ENCODE results near the gene PPP2R1B.

The PPP2R1B gene

DNA sequence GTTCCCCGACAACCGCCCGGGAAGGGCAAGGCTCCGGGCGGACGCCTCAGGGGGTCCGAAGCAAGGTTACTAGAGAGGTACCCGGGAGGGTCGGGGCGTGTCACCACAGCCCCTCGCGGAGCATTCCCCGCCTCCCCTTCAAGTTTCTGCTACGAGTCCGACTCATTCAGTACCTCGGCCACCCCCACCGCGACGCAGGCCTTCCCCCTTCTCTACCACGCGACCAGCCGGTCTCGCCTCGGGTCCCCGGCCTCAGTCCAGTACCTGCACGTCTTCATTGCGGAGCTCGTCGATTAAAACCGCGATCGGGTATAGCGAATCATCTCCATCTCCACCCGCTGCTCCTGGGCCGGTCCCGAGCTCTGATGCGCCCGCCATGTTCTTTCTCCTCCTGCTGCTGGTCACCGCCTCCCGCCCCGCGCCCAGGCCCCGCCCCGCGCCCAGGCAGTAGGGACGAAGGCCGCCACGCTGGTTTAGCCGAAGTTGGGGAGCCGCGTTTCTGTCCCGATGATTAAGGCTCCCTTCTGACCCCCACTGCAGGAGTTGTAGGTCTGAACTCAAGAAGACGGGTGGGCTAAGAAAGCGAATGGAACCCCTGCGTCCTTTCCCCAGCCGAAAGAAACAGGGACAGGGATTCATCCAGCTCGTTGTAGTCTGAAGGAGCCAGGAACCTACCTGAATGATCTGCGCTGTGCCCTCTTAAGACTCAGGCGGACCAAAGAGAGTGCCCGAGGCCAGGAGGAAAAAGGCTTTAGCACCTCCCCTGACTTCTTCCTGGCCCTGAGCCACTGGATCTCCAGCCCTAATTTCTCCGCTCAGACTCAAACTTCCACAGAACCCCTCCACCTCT, at the start of gene PPP2R1B:
Gene PPP2R1B (minus strand): TSS at position 406 of the 850 bp plus-strand sequence. CDS start 28 bp downstream, at position 378.
- in situ Hi-C loops (cut with HindIII; ENCODE audit: low sequenced_read_pairs) = no loop called here

DNA sequence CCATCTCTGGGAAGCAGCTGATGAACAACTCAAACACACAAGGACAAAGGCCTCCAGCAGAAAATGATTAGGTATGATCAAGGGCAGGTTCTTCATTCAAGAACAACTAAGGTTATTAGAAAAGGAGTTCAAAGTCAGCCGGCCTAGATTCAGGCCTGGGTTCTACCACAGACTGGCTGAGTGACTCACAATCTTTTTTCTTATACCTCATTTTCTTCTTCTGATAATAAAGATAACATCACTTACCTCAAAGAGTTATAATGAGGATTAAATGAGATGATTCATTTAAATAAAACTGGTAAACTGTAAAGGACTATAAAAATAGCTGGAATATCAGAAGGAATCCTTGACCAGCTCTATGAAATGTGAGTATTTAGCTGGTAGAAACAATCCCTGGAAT, 49.3 kb upstream of the PPP2R1B start:
- in situ Hi-C loops (cut with HindIII; ENCODE audit: low sequenced_read_pairs) = no loop called here

DNA sequence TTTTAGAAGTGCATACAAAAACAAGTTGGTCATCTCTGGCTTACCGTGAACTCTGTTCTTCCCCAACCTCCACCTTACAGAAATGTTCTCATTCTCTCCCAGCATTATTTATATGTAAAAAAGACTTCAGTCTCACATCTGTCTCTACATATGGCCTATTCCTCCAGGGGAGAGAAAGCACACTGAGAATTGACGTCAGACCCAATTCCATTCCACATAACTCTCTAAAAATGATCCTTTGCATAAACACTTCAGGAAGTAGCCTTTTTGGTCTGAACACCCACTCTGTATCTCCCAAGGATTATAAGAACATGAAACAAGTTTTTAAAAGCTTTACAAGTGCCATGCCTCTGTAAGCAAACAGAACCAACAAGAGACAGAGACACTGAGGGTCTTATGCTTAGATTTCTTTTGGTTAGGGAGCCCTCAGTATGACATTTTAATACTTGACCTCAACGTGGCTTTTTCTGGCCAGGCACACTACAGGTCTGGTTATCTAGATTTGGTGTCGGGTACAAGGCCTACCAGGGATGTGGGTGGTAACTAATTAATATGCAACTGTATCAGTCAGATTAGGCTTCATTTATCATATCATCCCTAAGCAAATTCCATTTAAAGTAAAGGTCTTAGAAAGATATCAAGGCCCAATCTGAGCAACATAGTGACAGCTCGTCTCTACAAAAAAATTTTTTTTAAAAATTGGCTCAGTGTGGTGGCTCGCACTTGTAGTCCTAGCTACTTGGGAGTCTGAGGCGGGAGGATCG, 48.5 kb upstream of the PPP2R1B start:
- in situ Hi-C loops (cut with HindIII; ENCODE audit: low sequenced_read_pairs) = no loop called here

DNA sequence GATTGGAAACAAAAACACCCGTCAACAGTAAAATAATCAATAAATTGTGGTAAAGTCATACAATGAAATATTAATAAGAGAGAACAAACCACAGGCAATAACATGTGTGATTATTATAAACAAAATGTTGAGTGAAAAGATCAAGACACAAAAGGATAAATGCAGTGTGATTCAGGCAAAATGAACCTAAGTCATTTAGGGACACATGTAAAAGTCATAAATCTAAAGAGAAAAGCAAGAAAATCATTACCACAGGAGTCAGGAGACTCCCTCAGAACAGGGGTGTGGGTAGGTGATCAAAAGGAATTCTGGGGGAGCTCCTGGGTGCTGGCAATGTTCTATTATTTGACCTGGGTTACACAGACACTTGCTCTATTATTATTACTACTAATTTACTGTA, 47.9 kb upstream of the PPP2R1B start:
- in situ Hi-C loops (cut with HindIII; ENCODE audit: low sequenced_read_pairs) = no loop called here

DNA sequence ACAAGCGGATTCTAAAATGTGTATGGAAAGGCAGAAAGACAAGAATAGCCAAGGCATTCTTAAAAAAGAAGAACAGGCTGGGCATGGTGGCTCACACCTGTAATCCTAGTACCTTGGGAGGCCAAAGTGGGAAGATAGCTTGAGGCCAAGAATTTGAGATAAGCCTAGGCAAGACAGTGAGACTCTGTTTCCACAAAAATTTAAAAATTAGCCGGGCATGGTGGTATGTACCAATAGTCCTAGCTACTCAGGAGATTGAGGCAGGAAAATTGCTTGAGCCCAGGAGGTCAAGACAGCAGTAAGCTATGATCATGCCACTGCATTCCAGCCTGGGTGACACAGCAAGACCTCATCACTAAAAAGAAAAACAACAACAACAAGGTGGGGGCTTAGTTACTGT, 46.0 kb upstream of the PPP2R1B start:
- in situ Hi-C loops (cut with HindIII; ENCODE audit: low sequenced_read_pairs) = no loop called here

DNA sequence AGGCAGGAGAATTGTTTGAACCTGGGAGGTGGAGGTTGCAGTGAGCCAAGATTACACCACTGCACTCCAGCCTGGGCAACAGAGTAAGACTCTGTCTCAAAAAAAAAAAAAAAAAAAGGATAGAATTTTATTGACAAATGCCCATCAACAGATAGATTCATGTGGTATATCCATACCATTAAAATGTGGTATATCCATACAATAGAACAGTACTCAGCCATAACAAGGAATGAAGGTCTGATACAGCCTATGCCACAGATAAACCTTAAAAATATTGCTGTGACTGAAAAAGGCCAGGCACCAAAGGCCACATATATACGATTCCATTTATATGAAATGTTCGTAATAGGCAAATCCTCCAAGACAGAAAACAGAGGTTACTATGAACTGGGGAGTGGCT, 45.3 kb upstream of the PPP2R1B start:
- in situ Hi-C loops (cut with HindIII; ENCODE audit: low sequenced_read_pairs) = no loop called here

DNA sequence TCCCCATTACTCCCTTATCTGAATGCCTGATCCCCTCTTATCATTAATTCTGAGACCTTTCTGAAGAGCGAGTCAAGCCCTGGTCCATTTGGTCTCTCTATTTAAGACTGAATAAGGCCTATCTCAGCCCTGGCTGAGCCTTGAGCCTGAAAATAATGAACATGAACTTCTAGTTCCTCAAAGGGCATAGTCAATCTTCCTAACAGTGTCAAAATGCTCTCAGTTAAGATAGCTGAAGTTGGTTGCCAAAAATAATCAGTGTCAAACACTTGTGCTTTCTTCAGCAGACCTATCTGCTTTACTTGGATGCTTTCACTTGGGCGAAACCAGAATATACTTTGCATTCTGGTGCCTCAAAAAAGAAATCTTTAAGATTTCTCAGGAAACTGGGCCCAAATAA, 42.6 kb upstream of the PPP2R1B start:
- in situ Hi-C loops (cut with HindIII; ENCODE audit: low sequenced_read_pairs) = no loop called here

DNA sequence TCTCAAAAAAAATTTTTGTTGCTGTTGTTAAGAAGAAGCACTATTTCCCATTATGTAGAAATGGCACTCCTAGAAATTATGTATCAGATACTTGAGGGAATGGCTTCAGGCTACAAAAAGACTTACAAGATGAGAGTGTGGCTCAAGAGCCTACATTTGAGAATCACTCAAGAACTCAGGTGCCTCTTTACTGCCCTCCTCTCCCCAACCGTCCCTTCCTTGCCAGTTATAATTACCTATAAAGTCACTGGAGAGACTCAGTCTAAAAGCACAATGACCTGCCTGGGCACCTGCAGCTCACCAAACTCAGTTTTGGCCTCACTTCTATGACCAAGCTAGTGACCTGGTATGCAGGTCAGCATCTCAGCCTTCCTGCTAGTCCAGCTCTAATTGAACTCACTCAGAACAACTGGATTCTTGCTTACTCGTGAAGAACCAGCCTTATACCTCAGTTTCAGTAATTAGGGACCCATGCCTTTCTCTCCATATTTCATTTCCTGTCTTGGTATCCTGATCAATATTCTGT, 41.9 kb upstream of the PPP2R1B start:
- in situ Hi-C loops (cut with HindIII; ENCODE audit: low sequenced_read_pairs) = no loop called here

DNA sequence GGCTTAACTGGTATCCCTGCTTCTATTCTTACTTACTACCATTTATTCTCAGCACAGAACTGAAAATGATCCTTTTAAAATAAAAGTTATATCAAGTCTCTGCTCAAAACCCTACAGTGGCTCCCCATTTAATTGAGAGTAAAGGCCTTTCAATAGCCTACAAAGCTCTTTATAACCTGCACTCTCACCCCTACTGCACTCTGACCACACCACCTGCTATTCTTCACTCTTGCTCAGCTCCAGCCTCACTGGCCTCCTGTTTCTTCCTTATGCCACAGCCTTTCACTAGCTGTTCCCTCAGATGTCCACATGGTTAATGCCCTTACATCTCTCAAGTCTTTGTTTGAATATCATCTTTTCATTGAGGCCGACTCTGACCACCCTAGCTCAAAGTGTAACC, 40.9 kb upstream of the PPP2R1B start:
- in situ Hi-C loops (cut with HindIII; ENCODE audit: low sequenced_read_pairs) = no loop called here

DNA sequence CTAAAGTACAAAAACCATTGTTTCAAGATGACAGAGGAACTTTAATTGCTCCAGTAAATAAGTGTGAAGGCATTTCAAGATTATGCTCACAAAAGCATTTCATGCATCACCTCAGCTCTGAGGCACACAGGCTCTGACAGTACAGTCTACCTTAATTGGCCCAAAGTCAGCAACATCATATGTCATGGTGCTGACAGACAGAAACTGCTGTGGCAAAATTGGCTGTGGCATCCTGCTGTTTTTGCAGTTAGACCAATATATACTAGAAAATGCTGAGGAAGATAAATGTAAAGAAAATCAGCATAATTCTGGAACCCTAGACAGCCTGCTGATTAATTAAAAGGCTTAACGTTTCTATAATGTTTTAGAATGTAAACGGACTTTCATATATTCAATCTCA, 34.9 kb upstream of the PPP2R1B start:
- in situ Hi-C loops (cut with HindIII; ENCODE audit: low sequenced_read_pairs) = no loop called here

DNA sequence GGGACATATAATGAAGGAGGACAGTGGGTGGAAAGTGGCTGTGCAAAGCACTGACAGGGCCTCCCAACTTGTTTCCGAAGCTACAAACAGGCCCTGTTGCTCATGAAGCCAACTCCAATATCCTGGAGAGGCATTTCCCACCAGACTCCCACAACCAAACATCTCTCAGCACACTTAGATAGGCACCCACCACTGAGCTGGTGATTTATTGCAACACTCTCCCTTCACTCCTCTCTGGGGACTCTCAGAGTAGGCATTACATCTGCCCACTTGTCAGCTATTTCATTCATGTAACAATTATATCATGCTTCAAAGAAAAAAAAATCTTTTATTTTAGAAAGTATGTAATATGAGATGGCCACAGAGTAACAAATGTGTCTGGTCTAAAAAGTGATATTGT, 32.1 kb upstream of the PPP2R1B start:
- in situ Hi-C loops (cut with HindIII; ENCODE audit: low sequenced_read_pairs) = no loop called here

DNA sequence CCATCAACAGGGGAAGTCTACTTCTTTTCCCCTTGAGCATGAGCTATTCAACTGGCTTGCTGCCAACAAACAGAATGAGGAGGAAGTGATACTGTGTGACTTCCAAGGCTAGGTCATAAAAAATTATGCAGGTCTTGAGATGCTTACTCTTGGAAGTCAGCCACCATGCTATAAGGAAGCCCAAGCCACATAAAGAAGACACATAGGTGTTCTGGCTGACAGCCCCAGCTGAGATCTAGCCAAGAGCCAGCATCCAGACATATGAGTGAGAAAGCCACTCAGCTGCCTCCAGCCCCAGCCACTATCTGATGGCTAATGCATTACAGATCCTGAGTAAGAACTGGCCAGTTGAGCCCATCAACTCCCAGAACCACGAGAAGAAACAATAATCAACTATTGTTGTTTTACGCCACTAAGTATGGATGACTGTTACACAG, 31.0 kb upstream of the PPP2R1B start:
- in situ Hi-C loops (cut with HindIII; ENCODE audit: low sequenced_read_pairs) = no loop called here

DNA sequence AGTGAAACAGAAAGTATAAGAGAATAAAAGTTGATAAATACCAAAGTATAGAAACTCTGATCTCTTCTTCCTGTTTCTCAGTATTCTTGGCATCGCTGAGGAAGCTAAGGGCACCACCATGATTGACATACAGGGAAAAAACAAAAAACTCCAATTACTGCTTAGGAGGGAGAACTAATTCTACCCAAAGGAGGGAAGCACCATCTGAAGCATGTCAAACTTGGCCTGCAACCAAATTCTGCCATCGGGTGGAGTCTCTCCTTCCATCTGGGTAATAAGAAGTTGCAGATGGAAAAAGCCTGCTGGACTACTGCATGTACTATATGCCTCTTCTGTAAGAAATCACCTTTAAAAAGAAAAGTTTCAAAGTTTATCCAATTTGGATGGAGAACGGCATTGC, 30.5 kb upstream of the PPP2R1B start:
- in situ Hi-C loops (cut with HindIII; ENCODE audit: low sequenced_read_pairs) = no loop called here

DNA sequence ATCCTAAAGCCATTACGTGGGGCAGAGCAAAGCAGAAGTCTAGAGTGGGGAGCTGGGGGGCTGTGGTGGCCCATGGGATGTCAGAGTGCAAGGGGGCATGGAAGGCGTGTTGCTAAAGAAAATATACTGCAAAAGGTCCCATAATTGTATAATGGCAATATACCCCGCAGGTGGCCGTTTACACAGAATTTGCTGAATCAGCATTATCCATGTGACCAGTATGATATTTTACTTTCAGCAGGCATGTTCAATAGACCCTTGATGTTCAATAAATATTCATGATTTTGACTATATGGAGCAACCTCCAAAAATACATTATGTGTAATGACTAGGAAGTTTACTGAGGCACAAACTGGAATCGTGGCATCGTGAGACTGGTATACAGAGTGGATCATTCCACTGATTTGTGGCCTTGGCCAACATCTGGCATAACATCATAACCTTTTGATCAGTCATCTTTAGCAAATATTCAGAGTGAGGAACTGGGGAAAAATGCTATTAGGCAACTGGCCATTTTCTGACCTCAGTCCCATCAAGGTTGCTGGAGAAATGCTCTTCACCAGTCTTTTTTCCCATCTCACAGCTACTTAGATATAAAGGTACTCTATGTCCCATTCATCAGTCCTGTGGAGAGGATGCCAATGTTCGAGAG, 29.3 kb upstream of the PPP2R1B start:
- in situ Hi-C loops (cut with HindIII; ENCODE audit: low sequenced_read_pairs) = no loop called here

DNA sequence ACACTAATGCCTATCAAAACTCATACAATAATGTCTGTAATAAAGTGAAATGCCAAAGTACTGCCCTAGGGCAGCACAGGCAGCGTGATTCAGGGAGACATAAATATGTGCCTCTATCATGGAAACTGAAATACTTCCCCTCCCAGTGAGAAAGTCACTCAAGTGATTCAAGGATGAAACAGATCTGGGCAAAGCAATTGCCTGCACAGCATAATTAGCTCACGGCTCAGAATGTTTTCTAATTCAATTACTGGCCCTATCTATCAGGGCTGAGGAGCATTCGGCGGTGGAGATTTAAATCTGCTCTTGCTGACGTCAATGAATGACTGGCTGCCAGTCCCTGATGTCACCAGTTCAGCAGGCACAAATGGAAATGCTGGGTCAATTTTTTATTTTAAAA, 27.7 kb upstream of the PPP2R1B start:
- in situ Hi-C loops (cut with HindIII; ENCODE audit: low sequenced_read_pairs) = no loop called here

DNA sequence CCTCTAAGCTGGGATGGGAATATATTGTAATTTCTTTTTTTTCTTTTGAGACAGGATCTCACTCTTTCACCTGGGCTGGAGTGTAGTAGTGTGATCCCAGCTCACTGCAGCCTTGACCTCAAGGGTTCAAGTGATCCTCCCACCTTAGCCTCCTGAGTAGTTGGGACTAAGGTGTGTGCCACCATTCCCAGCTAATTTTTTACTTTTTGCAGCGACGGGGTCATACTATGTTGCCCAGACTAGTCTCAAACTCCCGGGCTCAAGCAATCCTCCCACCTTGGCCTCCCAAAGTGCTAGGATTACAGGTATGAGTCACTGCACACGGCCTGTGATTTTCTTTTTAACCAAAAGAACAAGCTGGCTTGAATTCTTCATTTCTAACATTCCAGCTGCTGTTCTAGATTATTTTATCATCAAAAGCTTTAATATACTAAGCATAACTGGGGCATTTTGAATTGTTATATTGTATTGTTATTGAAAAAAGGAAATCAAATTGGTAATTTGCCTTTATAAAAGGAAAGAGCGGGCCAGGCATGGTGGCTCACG, 26.8 kb upstream of the PPP2R1B start:
- in situ Hi-C loops (cut with HindIII; ENCODE audit: low sequenced_read_pairs) = no loop called here

DNA sequence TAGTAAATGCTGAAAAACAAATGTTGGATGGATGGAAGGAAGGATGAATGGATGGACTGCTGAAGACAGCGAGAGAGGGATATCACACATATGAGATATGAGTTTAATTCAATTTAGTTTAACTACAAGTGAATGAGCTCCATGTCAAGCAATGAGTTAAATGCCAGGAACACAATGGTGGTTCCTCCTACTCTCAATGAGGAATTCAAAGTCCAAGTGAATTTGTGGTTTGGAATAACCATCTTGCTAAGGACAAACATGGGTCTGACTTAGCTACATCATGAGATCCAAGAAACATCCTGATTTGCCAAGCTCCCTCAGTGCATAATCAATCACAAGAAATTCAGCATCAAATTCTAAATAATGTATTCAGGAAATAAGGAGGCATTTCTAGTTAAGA, 26.1 kb upstream of the PPP2R1B start:
- in situ Hi-C loops (cut with HindIII; ENCODE audit: low sequenced_read_pairs) = no loop called here

DNA sequence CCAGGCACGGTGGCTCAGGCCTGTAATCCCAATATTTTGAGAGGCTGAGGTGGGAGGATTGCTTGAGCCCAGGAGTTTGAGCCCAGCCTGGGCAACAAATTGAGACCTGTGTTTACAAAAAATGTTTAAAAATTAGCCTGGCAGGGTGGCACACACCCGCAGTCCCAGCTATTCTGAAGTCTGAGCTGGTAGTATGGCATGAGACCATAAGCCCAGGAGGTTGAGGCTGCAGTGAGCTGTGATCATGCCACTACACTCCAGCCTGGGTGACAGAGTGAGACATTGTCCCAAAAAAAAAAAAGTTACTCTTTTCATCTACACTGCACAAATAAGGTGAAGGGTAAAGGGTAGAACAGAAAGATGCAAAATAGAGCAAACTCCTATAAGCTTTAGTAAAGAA, 22.3 kb upstream of the PPP2R1B start:
- in situ Hi-C loops (cut with HindIII; ENCODE audit: low sequenced_read_pairs) = no loop called here

DNA sequence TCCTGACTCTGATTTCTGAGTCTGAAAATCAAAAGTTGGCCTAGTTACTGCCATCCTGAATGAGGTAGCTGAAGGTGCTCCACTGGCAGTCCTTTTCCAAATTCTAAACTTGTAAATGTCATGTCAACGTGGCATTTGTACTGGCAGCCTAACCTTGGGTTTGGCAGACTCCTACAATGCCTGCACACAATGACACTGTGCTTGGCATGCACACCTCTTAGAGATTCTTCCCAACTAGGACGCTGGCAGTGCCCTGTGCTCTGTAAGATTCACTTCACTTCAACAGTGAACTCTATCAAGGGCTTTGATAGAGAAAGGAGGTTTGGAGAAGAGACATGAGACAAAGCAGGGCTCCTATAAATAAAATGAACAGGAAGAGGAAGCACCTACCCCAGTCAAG, 21.9 kb upstream of the PPP2R1B start:
- in situ Hi-C loops (cut with HindIII; ENCODE audit: low sequenced_read_pairs) = no loop called here

DNA sequence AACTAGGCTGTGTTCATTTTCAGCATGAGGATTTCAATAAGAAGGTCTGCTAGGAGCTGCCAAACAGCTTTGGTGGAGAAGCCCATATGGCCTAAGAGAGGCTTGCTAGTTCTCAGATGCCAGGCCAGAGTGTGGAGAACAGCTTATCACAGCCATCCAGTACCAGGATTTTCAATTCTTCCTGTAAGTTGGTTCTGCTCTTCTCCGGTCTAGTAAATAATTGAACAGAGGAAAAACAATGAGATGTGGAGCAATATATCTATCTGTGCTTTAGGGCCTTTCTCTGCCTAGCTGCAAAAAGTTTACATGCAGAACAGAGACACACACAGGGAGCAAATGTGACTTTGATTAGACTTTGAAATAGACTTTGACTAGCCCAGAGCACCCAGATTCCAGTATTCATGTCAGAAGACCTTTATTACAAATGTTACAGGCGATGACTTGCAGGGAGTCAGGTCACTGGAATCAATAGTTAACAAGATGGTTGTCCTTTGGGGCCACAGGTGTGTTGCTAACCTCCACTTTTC, 19.8 kb upstream of the PPP2R1B start:
- in situ Hi-C loops (cut with HindIII; ENCODE audit: low sequenced_read_pairs) = no loop called here

DNA sequence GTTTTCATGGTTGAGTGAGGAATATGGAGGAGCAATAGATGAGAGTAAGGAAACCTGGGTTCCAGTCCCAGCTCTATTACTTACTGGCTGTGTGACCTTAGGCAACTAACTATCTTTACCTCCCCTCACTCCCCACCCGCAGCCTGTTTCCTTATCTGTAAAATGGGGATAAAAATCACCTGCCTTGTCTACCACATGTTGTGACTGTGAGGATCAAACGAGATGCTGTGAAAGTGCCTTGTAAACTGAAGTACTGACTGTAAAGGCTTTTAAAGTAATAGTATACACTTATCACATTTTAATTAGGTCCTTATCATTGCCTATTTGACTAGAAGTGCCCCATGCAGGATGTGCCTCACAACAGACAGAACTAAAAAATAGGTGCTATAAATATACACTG, 18.9 kb upstream of the PPP2R1B start:
- in situ Hi-C loops (cut with HindIII; ENCODE audit: low sequenced_read_pairs) = no loop called here

Measured in DLD1 (cell line).